ENCODE data around the gene APBA2.

The APBA2 gene

GRCh38 chr15:29063646-29064045 lies 177.9 kb downstream of the APBA2 start:
- Mint-ChIP-seq H3K27ac (no peak overlapping the region), H3K36me3 (ENCODE audit: low read depth) (peaks cover 5% of the 10 kb centered on the region), H3K27me3 (ENCODE audit: low read depth) (peaks cover 4% of the 10 kb centered on the region), H3K4me3 (no peak overlapping the region), H3K4me1 (peaks cover 4% of the 10 kb centered on the region), H3K9me3 (peaks cover 6% of the 10 kb centered on the region)
- no peak for TF ChIP-seq CTCF (IDR thresholded peaks at IDR 0.05; ENCODE audit: unreplicated experiment in 3 of 3)

GRCh38 chr15:29064290-29064689 lies 178.5 kb downstream of the APBA2 start:
- H3K9me3 Mint-ChIP-seq = peaks cover 3% of the 10 kb centered on the region
- H3K4me1 Mint-ChIP-seq = peaks cover 4% of the 10 kb centered on the region

GRCh38 chr15:29064731-29065130 lies 179.0 kb downstream of the APBA2 start:
- Mint-ChIP-seq H3K36me3 (ENCODE audit: low read depth) (no peaks in the 10 kb centered on the region), H3K27me3 (ENCODE audit: low read depth) (no peaks in the 10 kb centered on the region), H3K4me1 (peaks cover 4% of the 10 kb centered on the region), H3K9me3 (peaks cover 3% of the 10 kb centered on the region), H3K4me3 (no peak overlapping the region), H3K27ac (no peak overlapping the region)
- no peak for TF ChIP-seq CTCF (IDR thresholded peaks at IDR 0.05; ENCODE audit: unreplicated experiment in 3 of 3)

More at GRCh38 chr15:29064290-29064689, 178.5 kb downstream of the APBA2 start:
- Mint-ChIP-seq H3K27ac (no peak overlapping the region), H3K4me3 (no peak overlapping the region), H3K36me3 (ENCODE audit: low read depth) (peaks cover under 1% of the 10 kb centered on the region), H3K27me3 (ENCODE audit: low read depth) (peaks cover under 1% of the 10 kb centered on the region)
- no peak for TF ChIP-seq CTCF (IDR thresholded peaks at IDR 0.05; ENCODE audit: unreplicated experiment in 3 of 3)

- TF ChIP-seq CTCF (IDR thresholded peaks at IDR 0.05; ENCODE audit: unreplicated experiment in 3 of 3) = no peak
- Mint-ChIP-seq H3K9me3 (peaks cover 3% of the 10 kb centered on the region), H3K27me3 (ENCODE audit: low read depth) (no peaks in the 10 kb centered on the region), H3K4me3 (no peak overlapping the region), H3K4me1 (peaks cover 9% of the 10 kb centered on the region), H3K27ac (no peak overlapping the region), H3K36me3 (ENCODE audit: low read depth) (no peaks in the 10 kb centered on the region)
Observed at GRCh38 chr15:29065571-29065970, 179.8 kb downstream of the APBA2 start.

GRCh38 chr15:29066310-29066709 lies 180.5 kb downstream of the APBA2 start:
- Mint-ChIP-seq H3K4me1 (peaks cover 11% of the 10 kb centered on the region), H3K27ac (no peak overlapping the region), H3K9me3 (peaks cover 3% of the 10 kb centered on the region), H3K36me3 (ENCODE audit: low read depth) (no peaks in the 10 kb centered on the region), H3K27me3 (ENCODE audit: low read depth) (no peaks in the 10 kb centered on the region), H3K4me3 (no peak overlapping the region)
- TF ChIP-seq CTCF (IDR thresholded peaks at IDR 0.05; ENCODE audit: unreplicated experiment in 3 of 3) = no peak

GRCh38 chr15:29066838-29067237 lies 181.1 kb downstream of the APBA2 start:
- Mint-ChIP-seq H3K27ac (no peak overlapping the region), H3K4me1 (peaks cover 11% of the 10 kb centered on the region), H3K4me3 (no peak overlapping the region), H3K9me3 (peaks cover 3% of the 10 kb centered on the region), H3K36me3 (ENCODE audit: low read depth) (no peaks in the 10 kb centered on the region), H3K27me3 (ENCODE audit: low read depth) (no peaks in the 10 kb centered on the region)
- TF ChIP-seq CTCF (IDR thresholded peaks at IDR 0.05; ENCODE audit: unreplicated experiment in 3 of 3) = no peak
